Activated T-helper 2 cell treated with anti-CD3 and anti-CD28 coated beads, Interferon-gamma antibody, Interleukin-2, Interleukin-4, amounts not matched to agents 10 μg/mL and 5 μg/mL and 100 μg/mL, durations not matched to agents 14 hours and 24 hours and 36 hours (primary cell): Measurements from ENCODE around the gene ADRA2B. TPM values are rescaled to one million over a fixed set of nuclear protein-coding genes. Genes with fewer than 3 reads are reported as not detected.
A peak's percentile ranks its signal among the peaks of the same experiment; 100 is the strongest.

ENCODE experiments used
- DNase-seq: peaks from one replicate; pipeline ENCODE4 v3.0.0; 2021; ENCODE audit warnings: low spot score
- H3K27ac Mint-ChIP-seq: one replicate; pipeline ENCODE4 v1.8.0; 2021; ENCODE audit warnings: mixed read lengths
- H3K27me3 Mint-ChIP-seq: one replicate; pipeline ENCODE4 v1.8.0; 2021; ENCODE audit warnings: low read depth, mixed read lengths
- H3K36me3 Mint-ChIP-seq: one replicate; pipeline ENCODE4 v1.8.0; 2021; ENCODE audit warnings: low read depth, mixed read lengths
- H3K4me1 Mint-ChIP-seq: one replicate; pipeline ENCODE4 v1.8.0; 2021; ENCODE audit warnings: low read depth, mixed read lengths
- H3K4me3 Mint-ChIP-seq: one replicate; pipeline ENCODE4 v1.8.0; 2021; ENCODE audit warnings: low read depth, mild to moderate bottlenecking, moderate library complexity, mixed read lengths
- H3K9me3 Mint-ChIP-seq: one replicate; pipeline ENCODE4 v1.8.0; 2021; ENCODE audit warnings: mixed read lengths
- intact Hi-C: fragments of 100-400 bp; cut with micrococcal nuclease; formaldehyde crosslinking; loops from one replicate; pipeline ENCODE4 v1.15.1; 2023
- total RNA-seq: library from RNA; stranded (reverse); gene quantifications from 2 replicates; pipeline ENCODE4 v1.2.3, GENCODE V29; 2022

The ADRA2B gene
- total RNA-seq, 1 donor from 2014 or later, result 0.21 TPM

GRCh38 chr2:96154506-96155380, 38.4 kb upstream of the ADRA2B start:
- intact Hi-C loops, result no loop called here
- Mint-ChIP-seq H3K27ac (no peak overlapping the region), H3K4me1 (peaks cover 57% of the 10 kb centered on the region), H3K4me3 (no peak overlapping the region), H3K36me3 (peaks cover 1% of the 10 kb centered on the region), H3K9me3 (no peaks in the 10 kb centered on the region), H3K27me3 (no peaks in the 10 kb centered on the region)
- no peak for DNase-seq

GRCh38 chr2:96153991-96154431, 37.6 kb upstream of the ADRA2B start:
- no peak overlapping the region for H3K27ac Mint-ChIP-seq
- H3K36me3 Mint-ChIP-seq, result no peaks in the 10 kb centered on the region
- intact Hi-C loops, result no loop called here
- peaks cover 56% of the 10 kb centered on the region for H3K4me1 Mint-ChIP-seq
- DNase-seq, result no peak
- H3K27me3 Mint-ChIP-seq, result no peaks in the 10 kb centered on the region
- no peak overlapping the region for H3K4me3 Mint-ChIP-seq
- H3K9me3 Mint-ChIP-seq, result no peaks in the 10 kb centered on the region

GRCh38 chr2:96153291-96153713, 36.9 kb upstream of the ADRA2B start:
- intact Hi-C loops, result no loop called here
- Mint-ChIP-seq H3K36me3 (no peaks in the 10 kb centered on the region), H3K9me3 (no peaks in the 10 kb centered on the region), H3K27ac (no peak overlapping the region), H3K27me3 (no peaks in the 10 kb centered on the region), H3K4me1 (peaks cover 60% of the 10 kb centered on the region), H3K4me3 (no peak overlapping the region)
- DNase-seq, result no peak

- DNase-seq, result no peak
- Mint-ChIP-seq H3K27me3 (no peaks in the 10 kb centered on the region), H3K27ac (peak overlapping the region; percentile 64), H3K4me1 (peaks cover 61% of the 10 kb centered on the region), H3K9me3 (no peaks in the 10 kb centered on the region), H3K36me3 (no peaks in the 10 kb centered on the region), H3K4me3 (no peak overlapping the region)
- intact Hi-C loops, result no loop called here
These were observed 36.2 kb upstream of the ADRA2B start for GRCh38 chr2:96152304-96153161.

GRCh38 chr2:96151595-96152303, 35.4 kb upstream of the ADRA2B start:
- no peaks in the 10 kb centered on the region for H3K36me3 Mint-ChIP-seq
- intact Hi-C loops, result no loop called here
- peaks cover 61% of the 10 kb centered on the region for H3K4me1 Mint-ChIP-seq
- DNase-seq, result no peak
- peak overlapping the region; percentile 64 for H3K27ac Mint-ChIP-seq
- no peak overlapping the region for H3K4me3 Mint-ChIP-seq
- no peaks in the 10 kb centered on the region for H3K9me3 Mint-ChIP-seq
- H3K27me3 Mint-ChIP-seq, result no peaks in the 10 kb centered on the region

GRCh38 chr2:96150791-96151594, 34.6 kb upstream of the ADRA2B start:
- Mint-ChIP-seq H3K27me3 (no peaks in the 10 kb centered on the region), H3K36me3 (no peaks in the 10 kb centered on the region), H3K27ac (no peak overlapping the region), H3K4me3 (no peak overlapping the region), H3K9me3 (no peaks in the 10 kb centered on the region), H3K4me1 (peaks cover 60% of the 10 kb centered on the region)
- intact Hi-C loops, result no loop called here
- no peak for DNase-seq

GRCh38 chr2:96150007-96150640, 33.8 kb upstream of the ADRA2B start:
- intact Hi-C loops, result no loop called here
- Mint-ChIP-seq H3K27me3 (no peaks in the 10 kb centered on the region), H3K4me1 (peaks cover 57% of the 10 kb centered on the region), H3K4me3 (no peak overlapping the region), H3K36me3 (no peaks in the 10 kb centered on the region), H3K9me3 (no peaks in the 10 kb centered on the region), H3K27ac (no peak overlapping the region)
- DNase-seq, result no peak

- Mint-ChIP-seq H3K4me1 (peaks cover 54% of the 10 kb centered on the region), H3K4me3 (peak overlapping the region; percentile 82), H3K27me3 (no peaks in the 10 kb centered on the region), H3K27ac (peak overlapping the region; percentile 97), H3K36me3 (peaks cover 12% of the 10 kb centered on the region), H3K9me3 (no peaks in the 10 kb centered on the region)
- peak; percentile 91 for DNase-seq
- intact Hi-C loops, result loop anchor here (1.0 to 5.0 kb wide), 7 partner anchors 9 to 1514 kb away; partner anchors contain the start of genes ACTR1B, ARID5A and STARD7
These were observed 32.2 kb upstream of the ADRA2B start for GRCh38 chr2:96148410-96149217.

- DNase-seq, result no peak
- H3K27ac Mint-ChIP-seq, result peak overlapping the region; percentile 97
- H3K27me3 Mint-ChIP-seq, result no peaks in the 10 kb centered on the region
- H3K4me3 Mint-ChIP-seq, result peak overlapping the region; percentile 82
- no peaks in the 10 kb centered on the region for H3K9me3 Mint-ChIP-seq
- H3K4me1 Mint-ChIP-seq, result peaks cover 55% of the 10 kb centered on the region
- intact Hi-C loops, result loop anchor here (1.0 to 5.0 kb wide), 7 partner anchors 10 to 1515 kb away; partner anchors contain the start of genes ACTR1B, ARID5A and STARD7
- peaks cover 21% of the 10 kb centered on the region for H3K36me3 Mint-ChIP-seq
These were observed 31.3 kb upstream of the ADRA2B start for GRCh38 chr2:96147593-96148201.

GRCh38 chr2:96146881-96147592, 30.7 kb upstream of the ADRA2B start:
- no peaks in the 10 kb centered on the region for H3K9me3 Mint-ChIP-seq
- peaks cover 58% of the 10 kb centered on the region for H3K4me1 Mint-ChIP-seq
- peaks cover 28% of the 10 kb centered on the region for H3K36me3 Mint-ChIP-seq
- no peaks in the 10 kb centered on the region for H3K27me3 Mint-ChIP-seq
- peak overlapping the region; percentile 82 for H3K4me3 Mint-ChIP-seq
- DNase-seq, result peak; percentile 35
- intact Hi-C loops, result loop anchor here (1.0 to 5.0 kb wide), 6 partner anchors 17 to 1515 kb away; partner anchors contain the start of genes ACTR1B and ARID5A
- H3K27ac Mint-ChIP-seq, result peak overlapping the region; percentile 97
